Kidney capillary endothelial cell (primary cell): ENCODE data around the gene TMEM134.
A peak's percentile ranks its signal among the peaks of the same experiment; 100 is the strongest.
"Not testable (repeated sequence)": the region's sequence is repeated elsewhere in the genome, so short reads cannot be mapped to it uniquely, and the experiment has no call there.

Source experiments
- DNase-seq: peaks from one replicate; pipeline ENCODE4 v3.0.0-alpha.2; 2018; ENCODE audit warnings: low spot score

Gene TMEM134

GRCh38 chr11:67485873-67486361, 16.9 kb upstream of the TMEM134 start:
- DNase-seq: not testable (repeated sequence)

GRCh38 chr11:67484847-67485311, 15.8 kb upstream of the TMEM134 start:
- DNase-seq: no peak

DNA sequence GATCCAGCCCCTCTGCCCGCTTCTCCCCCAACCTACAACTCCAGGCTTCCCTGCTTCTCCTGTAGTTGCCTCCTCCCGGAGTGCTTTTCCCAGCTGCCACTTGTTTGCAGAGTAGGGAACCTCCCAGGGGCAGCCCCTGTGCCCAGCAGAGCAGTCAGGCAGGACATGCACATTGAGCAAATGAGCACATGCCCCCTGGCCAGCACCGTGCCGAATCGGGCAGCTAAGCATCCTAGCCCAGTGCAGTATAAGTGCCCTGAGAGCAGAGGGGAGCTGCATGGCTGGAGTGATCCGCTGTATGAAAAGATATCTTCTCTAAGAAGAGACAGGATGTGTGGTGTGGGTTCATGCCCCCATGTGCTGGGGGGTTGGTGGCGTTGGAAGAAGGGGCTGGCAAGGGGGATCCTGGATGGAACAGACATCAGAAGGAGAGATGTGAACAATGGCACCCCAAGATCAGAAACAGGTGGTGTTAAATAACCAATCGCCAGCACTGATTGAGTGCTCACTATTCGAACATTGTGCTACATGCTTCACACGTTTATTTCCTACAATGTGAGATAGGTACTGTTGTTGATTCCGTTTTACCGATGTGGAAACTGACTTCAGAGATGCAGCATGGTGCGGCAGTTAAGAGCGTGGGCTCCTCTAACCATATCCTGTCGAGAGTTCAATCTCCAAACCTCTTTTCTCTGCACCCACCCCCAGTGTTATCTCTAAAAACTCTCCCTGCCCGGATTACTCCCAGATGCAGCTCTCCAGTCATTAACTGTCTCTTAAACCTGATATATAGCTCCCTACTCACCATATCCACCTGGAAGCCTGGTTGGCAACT, 15.0 kb upstream of the TMEM134 start:
- DNase-seq: no peak

DNA sequence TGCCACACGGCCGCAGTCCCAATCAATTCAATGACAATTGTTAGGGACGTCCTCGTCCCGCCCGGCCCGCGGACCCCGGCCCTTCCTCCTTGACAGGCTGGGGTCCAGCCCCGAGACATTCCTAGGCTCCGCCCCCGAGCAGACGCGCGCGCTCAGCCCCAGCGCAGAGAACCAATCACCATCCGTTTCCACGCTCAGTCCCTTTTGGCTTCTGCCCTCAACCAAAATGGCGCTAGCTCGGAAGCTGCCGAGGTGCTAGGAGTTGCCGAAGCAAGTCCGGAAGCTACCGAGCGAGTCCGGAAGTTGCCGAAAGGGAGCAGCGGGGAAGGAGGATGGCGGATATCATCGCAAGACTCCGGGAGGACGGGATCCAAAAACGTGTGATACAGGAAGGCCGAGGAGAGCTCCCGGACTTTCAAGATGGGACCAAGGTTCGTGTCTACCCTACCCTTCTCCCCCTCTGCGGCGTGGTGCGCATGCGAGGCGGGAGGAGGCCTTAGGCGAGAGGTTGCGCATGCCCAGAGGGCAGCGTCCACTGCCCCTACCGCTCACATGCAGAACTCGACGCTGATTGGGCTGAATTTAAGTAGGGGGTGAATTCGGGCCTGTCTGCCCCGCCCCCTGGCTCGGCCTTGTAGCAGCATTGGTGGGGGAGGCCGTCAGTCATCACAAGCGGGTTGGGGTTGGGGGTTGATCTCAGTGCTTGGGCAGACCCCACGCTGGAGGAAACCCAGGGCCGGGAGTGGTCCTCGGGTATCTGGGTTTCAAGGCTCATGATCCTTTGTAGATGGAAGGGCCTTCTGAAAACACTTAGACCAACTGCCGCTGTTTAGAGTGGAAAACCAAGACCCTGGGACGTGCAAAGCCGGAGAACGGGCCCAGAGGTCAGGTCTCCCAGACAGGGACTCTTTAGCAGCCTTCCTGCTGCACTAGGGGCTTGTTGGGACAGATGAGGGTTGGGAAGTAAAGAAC, 14.1 kb upstream of the TMEM134 start, which contains the start of gene AIP:
Gene AIP (plus strand): TSS at position 200 of the 972 bp plus-strand sequence. CDS start 133 bp downstream, at position 333.
- DNase-seq: peak; percentile 97

- no peak for DNase-seq
Measured at GRCh38 chr11:67482275-67482826, 13.3 kb upstream of the TMEM134 start.

- DNase-seq: not testable (repeated sequence)
Measured at GRCh38 chr11:67477344-67478050, 8.4 kb upstream of the TMEM134 start.

GRCh38 chr11:67476692-67477091, 7.6 kb upstream of the TMEM134 start:
- DNase-seq: not testable (repeated sequence)

- DNase-seq: no peak
Measured at GRCh38 chr11:67472882-67473281, 3.8 kb upstream of the TMEM134 start.

DNA sequence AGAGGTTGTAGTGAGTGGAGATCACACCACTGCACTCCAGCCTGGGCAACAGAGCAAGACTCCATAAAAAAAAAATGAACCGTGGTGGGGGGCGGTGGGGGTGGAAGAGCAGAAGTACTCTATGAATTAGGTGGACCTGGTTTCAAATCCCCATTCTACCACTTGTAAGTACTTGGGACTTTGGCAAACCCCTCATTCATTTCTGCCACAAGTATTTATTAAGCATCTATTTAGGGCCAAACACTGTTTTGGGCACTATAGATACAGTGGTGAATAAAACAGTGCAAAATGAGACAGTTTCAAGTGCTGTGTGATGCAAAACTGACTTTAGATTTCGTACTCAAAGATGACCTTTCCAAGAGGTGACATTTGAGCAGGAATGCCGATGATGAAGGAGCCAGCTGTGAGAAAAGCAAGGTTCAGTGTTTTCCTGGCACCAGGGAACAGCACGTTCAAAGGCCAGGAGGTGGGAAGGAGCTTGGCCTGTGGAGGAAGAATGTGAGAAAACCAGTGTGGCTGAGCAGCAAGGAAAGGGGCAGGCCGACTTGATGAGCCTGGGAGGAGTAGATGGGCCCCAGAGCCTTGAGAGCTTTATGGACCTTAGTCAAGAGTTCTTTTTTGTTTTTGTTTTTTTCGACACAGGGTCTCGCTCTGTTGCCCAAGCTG, 1.4 kb upstream of the TMEM134 start:
- no peak for DNase-seq

- no peak for DNase-seq
Measured at GRCh38 chr11:67469508-67469811, 409 bp upstream of the TMEM134 start.

GRCh38 chr11:67468456-67468758, 644 bp downstream of the TMEM134 start:
- no peak for DNase-seq

- DNase-seq: no peak
Measured at GRCh38 chr11:67468056-67468455, 995 bp downstream of the TMEM134 start.

- no peak for DNase-seq
Measured at GRCh38 chr11:67466962-67467771, 1.9 kb downstream of the TMEM134 start.

DNA sequence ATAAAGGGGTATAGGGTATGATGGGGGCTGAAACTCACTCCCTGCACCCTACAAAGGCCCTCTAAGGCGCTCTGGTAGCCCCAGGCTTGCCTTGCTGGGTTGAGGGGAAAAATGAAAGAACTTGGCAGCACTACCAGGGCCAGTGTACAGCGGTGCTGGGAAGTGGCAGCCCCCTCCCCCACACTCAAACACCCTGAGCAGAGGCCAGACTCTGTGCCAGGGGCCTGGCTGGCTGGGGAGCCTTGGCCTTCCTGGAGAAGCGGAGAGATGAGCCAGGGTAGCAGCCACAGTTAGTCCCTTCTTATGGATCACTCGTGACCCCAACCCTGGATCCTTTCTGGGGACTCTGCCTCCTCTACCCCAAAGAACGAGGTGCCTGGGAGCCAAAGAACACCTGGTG, 2.7 kb downstream of the TMEM134 start:
- DNase-seq: no peak

GRCh38 chr11:67465530-67465929, 3.5 kb downstream of the TMEM134 start:
- not testable (repeated sequence) for DNase-seq

DNA sequence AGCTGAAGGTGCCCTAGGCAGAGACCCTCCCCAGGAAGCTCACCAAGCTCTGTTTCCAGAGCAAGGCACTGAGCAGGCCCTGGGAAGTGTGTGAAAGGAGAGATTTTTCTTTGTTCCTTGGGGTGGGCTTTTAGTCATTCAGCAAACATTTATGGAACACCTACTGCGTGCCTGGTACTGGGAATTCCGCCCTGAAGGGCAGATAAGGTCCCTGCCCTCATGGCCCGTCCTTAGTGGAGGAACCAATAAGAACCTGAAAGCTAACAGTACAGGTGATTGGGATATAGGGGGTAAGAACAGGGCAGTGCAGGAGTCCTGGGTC, 3.9 kb downstream of the TMEM134 start:
- DNase-seq: no peak

DNA sequence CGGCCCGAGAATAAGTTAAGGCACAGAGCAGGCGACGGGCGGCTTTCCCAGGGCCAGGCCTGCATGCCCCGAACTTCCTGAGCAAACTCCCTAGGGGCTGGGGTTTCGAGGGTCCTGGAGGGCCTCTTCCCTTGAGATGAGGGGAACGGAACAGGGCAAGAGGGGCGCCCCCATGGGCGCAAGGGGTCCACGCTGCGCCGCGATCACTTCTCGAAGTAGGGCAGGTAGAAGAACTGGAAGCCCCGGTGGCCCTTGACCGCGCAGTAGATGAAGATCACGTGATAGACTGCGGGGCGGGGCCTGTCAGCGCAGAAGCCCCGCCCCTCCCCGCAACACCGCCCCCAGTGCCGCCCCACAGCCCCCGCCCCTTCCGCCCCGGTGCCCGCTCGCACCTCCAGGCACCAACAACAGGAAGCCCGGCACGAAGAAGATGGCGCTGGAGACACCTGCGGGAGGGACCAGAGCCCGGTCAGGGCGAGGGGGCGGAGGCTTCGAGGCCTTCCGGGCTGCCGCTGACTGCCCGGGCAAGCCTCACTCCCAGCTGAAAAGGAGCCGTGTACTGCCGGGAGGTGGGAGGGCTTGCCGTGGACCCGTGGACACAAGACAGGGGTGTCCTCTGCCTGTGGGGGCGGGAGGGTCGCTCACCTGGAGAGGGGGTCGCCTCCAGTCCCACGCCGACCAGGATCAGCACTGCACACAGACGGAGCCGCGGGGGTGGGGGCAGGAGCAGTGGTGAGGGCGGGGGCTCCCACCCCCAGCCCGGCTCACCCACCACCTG, 4.5 kb downstream of the TMEM134 start:
- peak; percentile 74 for DNase-seq

GRCh38 chr11:67463680-67464410, 5.2 kb downstream of the TMEM134 start:
- no peak for DNase-seq

DNA sequence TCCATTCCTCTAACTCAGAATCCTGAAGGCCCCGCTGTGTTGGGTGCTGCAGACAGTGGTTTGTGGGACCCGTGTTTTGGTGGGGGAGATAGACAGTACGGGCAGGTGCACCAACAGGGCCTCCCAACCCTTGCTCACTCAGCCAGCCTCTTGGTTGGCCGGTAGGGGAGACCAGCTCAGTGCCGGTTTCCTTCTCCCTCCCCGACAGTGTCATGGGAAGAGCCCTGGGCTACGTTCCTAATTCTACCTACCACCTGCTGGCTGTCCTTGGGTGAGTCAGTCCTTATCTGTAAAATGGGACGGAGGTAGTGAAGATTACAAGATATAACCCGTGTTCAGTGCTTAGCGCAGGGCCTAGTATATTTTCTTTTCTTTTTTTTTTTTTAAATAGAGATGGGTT, 5.9 kb downstream of the TMEM134 start:
- DNase-seq: no peak
